Astrocyte of the spinal cord (primary cell): ENCODE results near the gene GRPEL1.

Source experiments
- DNase-seq: peaks from one replicate; pipeline ENCODE4 v3.0.0; 2011; ENCODE audit warnings: low read depth, low spot score
- H3K4me3 ChIP-seq: 2 replicates; pipeline ENCODE4 v1.5.1; 2011; ENCODE audit warnings: low read depth, mild to moderate bottlenecking, low read length, moderate library complexity
- in situ Hi-C: cut with HindIII; loops from 2 replicates; pipeline ENCODE4 v1.10.0; 2017; ENCODE audit warnings: low sequenced_read_pairs
- TF ChIP-seq, protein P1 (sequence below): IDR thresholded peaks from 2 replicates; pipeline ENCODE4 v1.5.1; 2012; ENCODE audit warnings: low read depth, mild to moderate bottlenecking, low read length, inconsistent platforms

The GRPEL1 gene

DNA sequence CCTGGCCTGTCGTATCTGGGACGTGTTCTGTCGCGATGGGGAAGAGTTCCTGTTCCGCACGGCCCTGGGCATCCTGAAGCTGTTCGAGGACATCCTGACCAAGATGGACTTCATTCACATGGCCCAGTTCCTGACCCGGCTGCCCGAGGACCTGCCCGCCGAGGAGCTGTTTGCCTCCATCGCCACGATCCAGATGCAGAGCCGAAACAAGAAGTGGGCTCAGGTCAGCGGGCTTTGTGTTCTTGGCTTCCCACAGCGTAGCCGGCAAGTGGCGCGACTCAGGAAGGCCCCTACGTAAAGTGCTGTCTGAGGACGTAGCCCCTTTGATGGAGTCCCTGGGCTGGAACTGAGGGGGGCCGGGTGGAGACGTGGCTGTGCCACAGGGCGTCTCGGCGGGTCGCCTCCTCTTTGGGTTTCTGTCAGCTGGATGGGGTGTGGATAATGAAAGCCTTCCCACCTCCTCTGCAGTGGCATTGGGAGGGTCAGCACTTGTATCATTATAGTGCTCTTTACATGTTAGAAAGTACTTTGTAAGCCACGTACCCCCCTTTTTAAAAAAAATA is 42.7 kb downstream of the GRPEL1 start:
- in situ Hi-C loops: no loop called here
- TF ChIP-seq, protein P1, sequence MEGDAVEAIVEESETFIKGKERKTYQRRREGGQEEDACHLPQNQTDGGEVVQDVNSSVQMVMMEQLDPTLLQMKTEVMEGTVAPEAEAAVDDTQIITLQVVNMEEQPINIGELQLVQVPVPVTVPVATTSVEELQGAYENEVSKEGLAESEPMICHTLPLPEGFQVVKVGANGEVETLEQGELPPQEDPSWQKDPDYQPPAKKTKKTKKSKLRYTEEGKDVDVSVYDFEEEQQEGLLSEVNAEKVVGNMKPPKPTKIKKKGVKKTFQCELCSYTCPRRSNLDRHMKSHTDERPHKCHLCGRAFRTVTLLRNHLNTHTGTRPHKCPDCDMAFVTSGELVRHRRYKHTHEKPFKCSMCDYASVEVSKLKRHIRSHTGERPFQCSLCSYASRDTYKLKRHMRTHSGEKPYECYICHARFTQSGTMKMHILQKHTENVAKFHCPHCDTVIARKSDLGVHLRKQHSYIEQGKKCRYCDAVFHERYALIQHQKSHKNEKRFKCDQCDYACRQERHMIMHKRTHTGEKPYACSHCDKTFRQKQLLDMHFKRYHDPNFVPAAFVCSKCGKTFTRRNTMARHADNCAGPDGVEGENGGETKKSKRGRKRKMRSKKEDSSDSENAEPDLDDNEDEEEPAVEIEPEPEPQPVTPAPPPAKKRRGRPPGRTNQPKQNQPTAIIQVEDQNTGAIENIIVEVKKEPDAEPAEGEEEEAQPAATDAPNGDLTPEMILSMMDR: no peak
- DNase-seq: no peak

DNA sequence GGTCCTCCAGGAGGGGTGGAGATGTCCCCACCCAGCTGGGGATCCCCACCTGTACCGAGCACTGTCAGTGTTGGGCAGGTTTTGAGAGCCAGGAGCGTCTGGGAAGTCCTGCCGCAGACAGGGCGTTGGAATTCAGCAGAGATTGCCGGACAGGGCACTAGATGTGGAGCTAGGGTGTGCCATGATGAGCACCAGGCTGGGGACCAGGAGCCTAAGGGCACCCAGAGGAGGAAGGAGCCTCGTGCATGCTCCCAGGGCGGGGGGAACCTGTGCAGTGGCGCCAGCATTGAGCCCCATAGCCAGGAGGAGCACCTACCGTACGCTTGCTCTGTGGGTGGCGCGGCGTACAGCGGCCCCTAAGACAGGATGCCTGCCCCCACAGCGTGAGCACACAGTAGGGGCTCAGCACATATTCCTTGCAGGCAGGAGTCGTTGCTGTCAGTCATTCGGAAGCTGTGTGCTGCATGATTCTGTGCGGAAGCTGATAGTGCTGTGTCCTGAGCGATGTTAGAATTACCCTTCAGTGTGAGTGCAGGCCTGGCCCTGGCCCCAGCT is 43.5 kb downstream of the GRPEL1 start:
- TF ChIP-seq, protein P1: no peak
- in situ Hi-C loops: no loop called here
- DNase-seq: no peak
- H3K4me3 ChIP-seq: no peak overlapping the region

More for the DNA sequence above, 42.7 kb downstream of the GRPEL1 start:
- no peak overlapping the region for H3K4me3 ChIP-seq

DNA sequence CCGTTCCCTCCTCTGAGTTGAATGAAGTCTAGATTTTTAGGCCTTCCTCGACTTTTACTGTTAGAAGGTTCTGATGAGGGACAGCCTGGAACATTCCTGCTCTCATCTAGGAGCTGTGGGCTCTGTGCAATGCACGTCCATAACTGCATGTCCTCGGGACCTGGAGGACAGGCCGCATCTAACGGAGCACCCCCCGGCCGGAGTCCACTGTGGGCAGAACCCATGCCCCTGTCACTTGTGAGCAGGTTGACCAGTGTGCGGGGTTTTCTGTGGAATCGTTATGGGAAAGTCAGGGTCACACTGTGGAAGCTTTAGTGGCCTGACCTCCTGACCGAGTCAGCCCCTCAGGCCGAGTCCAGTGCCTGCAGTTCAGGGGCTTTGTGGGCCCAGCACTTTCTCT is 44.0 kb downstream of the GRPEL1 start:
- no peak overlapping the region for H3K4me3 ChIP-seq
- TF ChIP-seq, protein P1: no peak
- in situ Hi-C loops: no loop called here
- DNase-seq: no peak

DNA sequence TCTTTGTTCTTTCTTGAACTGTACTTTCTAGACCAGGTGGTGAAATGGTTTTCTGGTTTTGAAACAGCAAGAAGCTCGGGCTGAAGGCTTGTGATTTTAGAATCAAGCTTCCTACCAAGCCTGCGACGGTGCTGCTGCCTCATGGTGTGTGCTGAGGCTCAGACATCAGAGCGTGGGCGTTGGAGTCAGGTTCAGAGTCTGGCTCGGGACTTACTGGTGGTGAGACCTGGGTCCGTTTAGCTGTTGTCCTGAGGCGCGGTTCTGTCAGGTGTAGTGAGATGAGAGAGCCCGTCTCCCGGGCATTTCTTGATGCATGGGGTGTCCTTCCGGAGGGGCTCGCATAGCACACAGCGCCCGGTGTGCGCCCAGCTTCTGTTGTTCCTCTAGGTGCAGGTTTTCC is 44.4 kb downstream of the GRPEL1 start:
- no peak for DNase-seq
- in situ Hi-C loops: no loop called here
- TF ChIP-seq, protein P1: no peak
- H3K4me3 ChIP-seq: no peak overlapping the region

DNA sequence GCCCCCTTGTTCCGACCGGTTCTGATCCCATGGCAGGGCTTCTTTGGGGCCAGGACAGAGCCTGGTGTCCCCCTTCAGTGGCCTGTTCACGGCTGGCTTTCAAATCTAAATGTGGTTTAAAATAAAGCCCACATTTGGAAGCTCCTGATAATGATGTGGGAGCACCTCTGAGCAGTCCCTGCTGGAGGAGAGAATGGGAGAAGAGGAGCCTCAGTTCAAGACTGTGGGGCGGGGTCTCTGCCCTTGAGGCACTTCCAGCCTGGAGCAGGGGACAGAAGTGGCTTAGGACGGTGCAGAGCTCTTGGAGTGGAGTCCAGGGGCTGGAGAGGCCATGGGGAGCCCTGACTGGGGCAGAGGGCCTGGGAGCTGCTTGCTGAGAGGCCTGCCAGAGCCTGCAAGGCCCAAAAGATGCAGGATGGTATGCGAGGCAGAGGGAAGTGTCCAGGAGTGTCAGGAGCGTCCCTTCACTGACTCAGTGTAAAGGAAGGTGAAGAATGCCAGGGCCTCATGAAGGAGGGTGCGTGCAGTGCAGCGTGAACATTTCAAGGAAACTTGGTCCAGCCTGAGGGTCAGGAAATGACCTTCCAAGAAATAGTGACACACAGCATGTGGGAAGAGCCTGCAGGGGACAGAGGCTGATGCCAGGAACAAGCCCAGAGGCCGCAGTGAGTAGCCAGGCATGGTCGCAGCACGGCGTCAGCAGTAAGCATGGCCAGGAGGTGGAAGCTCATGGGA is 45.8 kb downstream of the GRPEL1 start:
- TF ChIP-seq, protein P1: no peak

DNA sequence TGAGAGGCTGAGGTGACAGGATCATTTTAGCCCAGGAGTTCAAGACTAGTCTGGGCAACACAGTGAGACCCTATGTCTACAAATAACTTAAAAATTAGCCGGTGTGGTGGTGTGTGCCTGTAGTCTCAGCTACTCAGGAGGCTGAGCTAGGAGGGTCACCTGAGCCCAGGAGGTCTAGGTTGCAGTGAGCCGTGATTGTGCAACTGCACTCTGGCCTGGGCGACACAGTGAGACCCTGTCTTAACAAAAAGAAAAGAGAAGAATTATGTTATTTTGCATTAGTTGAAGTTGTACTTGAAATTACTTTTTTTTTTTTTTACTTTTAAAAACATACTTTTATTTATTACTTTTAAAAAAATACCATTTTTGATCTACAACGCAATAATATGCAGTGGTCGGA is 46.5 kb downstream of the GRPEL1 start:
- no peak overlapping the region for H3K4me3 ChIP-seq
- TF ChIP-seq, protein P1: no peak
- in situ Hi-C loops: no loop called here
- no peak for DNase-seq

More for the DNA sequence above, 45.8 kb downstream of the GRPEL1 start:
- in situ Hi-C loops: no loop called here
- peak; percentile 58 for DNase-seq
- H3K4me3 ChIP-seq: no peak overlapping the region
